T-helper 2 cell (primary cell): ENCODE measurements around the gene DNAJB9.

ENCODE experiments used
- DNase-seq, 5 experiments: peaks; one replicate each; pipeline versions ENCODE4 v3.0.0 to v3.0.0-alpha.2; 2012 to 2022

Gene DNAJB9

DNA sequence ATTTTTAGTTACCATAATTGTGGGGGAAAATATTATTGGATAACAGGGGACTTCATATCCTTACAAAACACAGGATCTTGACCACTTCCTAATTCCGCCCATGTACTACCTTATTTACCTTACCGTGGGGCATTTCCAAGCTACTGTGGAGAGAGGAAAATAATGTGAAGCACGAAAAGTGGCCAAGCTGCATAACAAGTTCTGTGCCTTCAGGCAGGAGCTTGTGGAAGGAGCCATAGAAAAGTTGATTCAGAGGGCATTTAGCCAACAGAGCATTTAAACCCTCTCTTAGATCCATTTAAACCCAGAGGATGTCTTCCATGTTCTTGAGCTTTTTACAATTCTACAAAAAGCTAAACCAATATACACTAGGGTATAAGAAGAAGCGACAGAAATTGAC lies 41.6 kb downstream of the DNAJB9 start:
- DNase-seq: no peak

DNA sequence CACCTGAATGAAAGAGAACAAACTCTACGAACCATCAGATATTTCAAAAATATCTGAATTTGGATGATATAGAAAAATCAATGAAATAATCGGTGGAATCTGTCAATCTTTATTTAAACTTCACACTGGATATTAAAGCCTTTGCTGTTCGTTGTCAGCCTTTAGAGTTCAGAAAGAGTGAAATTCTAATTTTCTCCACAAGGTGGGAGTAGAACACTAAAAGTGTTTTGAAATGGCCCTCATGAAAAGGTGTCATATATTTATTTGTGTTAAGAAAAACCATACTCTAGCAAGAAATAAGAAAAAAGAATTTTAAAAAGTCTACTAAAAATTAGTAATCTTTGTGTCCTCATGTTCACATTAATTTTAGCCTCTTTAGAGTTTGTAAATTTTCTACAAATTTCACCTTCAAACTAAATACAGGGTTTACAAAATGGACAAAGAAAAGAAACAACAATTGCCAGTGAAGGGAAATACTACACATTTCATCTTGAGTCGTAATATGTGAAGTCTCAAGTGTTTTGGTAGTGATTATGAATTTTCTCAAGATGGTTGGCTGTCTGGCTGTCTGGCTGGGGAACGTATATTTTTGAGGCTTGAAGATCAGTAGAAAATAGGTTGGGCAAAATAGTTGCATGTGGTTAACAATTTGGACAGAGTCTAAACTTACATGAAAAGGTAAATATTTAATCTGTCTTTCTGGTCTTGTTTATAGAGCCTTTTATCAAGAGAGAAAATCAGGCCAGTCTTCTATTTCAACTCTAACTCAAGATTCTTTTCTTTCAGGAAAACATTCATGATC lies 43.7 kb downstream of the DNAJB9 start:
- DNase-seq: peak in 2 of 5 experiments; percentile 3 to 45

DNA sequence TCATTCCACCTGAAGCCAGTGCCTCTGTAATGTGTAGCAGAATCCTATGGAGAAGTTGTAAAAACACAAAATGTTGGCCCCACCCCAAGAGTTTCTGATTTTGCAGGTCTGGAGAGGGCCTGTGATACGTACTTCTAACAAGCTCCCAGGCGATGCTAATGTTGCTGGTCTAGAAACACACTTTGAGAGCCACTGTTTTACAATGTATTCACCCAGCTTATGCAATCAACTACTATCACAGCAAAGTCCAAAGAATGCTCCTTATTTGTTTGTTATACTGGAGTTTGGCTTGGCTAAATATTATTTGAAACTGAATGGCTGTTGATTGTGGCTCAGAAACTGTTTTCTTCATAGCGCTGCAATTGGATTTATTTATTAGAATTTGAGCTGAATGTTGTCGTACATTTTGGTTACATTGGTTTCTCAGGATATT lies 44.3 kb downstream of the DNAJB9 start:
- no peak for DNase-seq

DNA sequence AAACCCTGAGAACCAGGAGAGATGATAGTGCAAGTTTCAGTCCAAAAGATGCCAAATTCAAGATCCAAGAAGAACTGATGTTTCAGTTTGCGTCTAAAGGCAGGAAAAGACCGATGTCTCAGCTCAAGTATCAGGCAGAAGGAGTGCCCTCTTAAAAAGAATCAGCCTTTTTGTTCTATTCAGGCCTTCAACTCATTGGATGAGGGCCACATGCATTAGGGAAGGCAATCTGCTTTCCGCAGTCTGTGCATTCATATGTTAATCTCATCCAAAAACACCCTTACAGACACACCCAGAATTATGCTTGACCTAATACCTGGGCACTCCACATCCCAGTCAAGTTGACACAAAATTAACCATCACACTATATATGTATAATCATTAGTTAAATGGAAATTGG lies 45.2 kb downstream of the DNAJB9 start:
- no peak for DNase-seq

- DNase-seq: no peak
Observed at GRCh38 chr7:108618056-108618455, 48.4 kb downstream of the DNAJB9 start.

- DNase-seq: peak in 1 of 5 experiments; percentile 87
Observed at GRCh38 chr7:108623220-108623619, 53.5 kb downstream of the DNAJB9 start.
